Calu3 (cell line): ENCODE data around the gene MEF2C. TPM values are rescaled to one million over a fixed set of nuclear protein-coding genes. Genes with fewer than 3 reads are reported as not detected.
A peak's percentile ranks its signal among the peaks of the same experiment; 100 is the strongest.

Experiments used
- BruUV-seq: library from RNA; stranded (reverse); fragments of 400-500 nt; replicated peaks from 2 replicates; lab custom pipeline; 2021; lab: Mats Ljungman, UMichigan
- CTCF ChIA-PET: fragments of 300-600 bp; sonication (Branson Sonifier 250); formaldehyde crosslinking; loops from one replicate; lab custom pipeline; 2022; ENCODE audit warnings: antibody characterized with exemption; lab: Charles Lee
- DNase-seq: peaks from one replicate; pipeline ENCODE4 v3.0.0; 2022
- H3K27ac Mint-ChIP-seq: one replicate; pipeline ENCODE4 v1.8.0; 2022; ENCODE audit warnings: mixed read lengths; ENCODE audit not compliant: unreplicated experiment
- H3K27me3 Mint-ChIP-seq: one replicate; pipeline ENCODE4 v1.8.0; 2022; ENCODE audit warnings: mixed read lengths; ENCODE audit not compliant: unreplicated experiment
- H3K36me3 Mint-ChIP-seq: one replicate; pipeline ENCODE4 v1.8.0; 2022; ENCODE audit warnings: mild to moderate bottlenecking, moderate library complexity, mixed read lengths; ENCODE audit not compliant: insufficient read depth, unreplicated experiment
- H3K4me1 Mint-ChIP-seq: one replicate; pipeline ENCODE4 v1.8.0; 2022; ENCODE audit warnings: mild to moderate bottlenecking, low read depth, mixed read lengths; ENCODE audit not compliant: unreplicated experiment
- H3K4me3 Mint-ChIP-seq: one replicate; pipeline ENCODE4 v1.8.0; 2022; ENCODE audit warnings: mild to moderate bottlenecking, low read depth, moderate library complexity, mixed read lengths; ENCODE audit not compliant: unreplicated experiment
- H3K9me3 Mint-ChIP-seq: one replicate; pipeline ENCODE4 v1.8.0; 2022; ENCODE audit warnings: low read depth, mixed read lengths; ENCODE audit not compliant: unreplicated experiment
- intact Hi-C: fragments of 100-400 bp; cut with micrococcal nuclease; formaldehyde crosslinking; loops from one replicate; pipeline ENCODE4 v1.10.0; 2022; ENCODE audit not compliant: unreplicated experiment
- total RNA-seq: library from RNA; stranded (reverse); gene quantifications from 2 replicates; pipeline ENCODE4 v1.2.3, GENCODE V29; 2022
- TF ChIP-seq, protein P1 (sequence below): fragments of 200-600 bp; IDR thresholded peaks from one replicate; pipeline ENCODE4 v1.8.0; 2022; ENCODE audit warnings: antibody characterized with exemption; ENCODE audit not compliant: unreplicated experiment

The MEF2C gene
- total RNA-seq, 1 experiment from 2014 or later, result 6.1 TPM

DNA sequence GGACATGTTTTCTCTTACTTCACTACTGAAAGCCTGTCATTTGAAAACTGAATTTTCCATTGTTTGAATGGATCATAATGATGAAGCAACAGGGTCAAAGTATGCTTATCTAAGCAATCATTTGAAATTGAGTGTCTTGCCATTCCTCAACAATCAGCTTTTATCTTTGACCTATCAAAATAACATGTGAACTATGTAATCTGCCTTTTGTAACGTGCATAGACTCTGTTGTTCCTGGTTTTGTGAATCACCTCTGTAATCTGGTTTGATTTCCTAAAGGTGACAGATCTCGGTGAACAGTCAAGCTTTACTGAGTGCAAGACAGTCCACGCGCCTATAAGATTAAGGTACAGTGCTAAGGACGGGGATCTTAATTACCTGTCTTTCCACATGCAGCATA is 3.3 kb downstream of the MEF2C start:
- DNase-seq, result no peak
- CTCF ChIA-PET, result no interaction called here
- Mint-ChIP-seq H3K27me3 (no peaks in the 10 kb centered on the region), H3K27ac (no peak overlapping the region), H3K4me3 (no peak overlapping the region), H3K9me3 (no peaks in the 10 kb centered on the region), H3K36me3 (peaks cover 25% of the 10 kb centered on the region), H3K4me1 (peaks cover 9% of the 10 kb centered on the region)
- no TSS peak for BruUV-seq
- intact Hi-C loops, result loop anchor here (2.0 to 10.0 kb wide), 3 partner anchors 95 to 365 kb away; no protein-coding TSS in a partner anchor
- TF ChIP-seq, protein P1, sequence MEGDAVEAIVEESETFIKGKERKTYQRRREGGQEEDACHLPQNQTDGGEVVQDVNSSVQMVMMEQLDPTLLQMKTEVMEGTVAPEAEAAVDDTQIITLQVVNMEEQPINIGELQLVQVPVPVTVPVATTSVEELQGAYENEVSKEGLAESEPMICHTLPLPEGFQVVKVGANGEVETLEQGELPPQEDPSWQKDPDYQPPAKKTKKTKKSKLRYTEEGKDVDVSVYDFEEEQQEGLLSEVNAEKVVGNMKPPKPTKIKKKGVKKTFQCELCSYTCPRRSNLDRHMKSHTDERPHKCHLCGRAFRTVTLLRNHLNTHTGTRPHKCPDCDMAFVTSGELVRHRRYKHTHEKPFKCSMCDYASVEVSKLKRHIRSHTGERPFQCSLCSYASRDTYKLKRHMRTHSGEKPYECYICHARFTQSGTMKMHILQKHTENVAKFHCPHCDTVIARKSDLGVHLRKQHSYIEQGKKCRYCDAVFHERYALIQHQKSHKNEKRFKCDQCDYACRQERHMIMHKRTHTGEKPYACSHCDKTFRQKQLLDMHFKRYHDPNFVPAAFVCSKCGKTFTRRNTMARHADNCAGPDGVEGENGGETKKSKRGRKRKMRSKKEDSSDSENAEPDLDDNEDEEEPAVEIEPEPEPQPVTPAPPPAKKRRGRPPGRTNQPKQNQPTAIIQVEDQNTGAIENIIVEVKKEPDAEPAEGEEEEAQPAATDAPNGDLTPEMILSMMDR, result no peak

DNA sequence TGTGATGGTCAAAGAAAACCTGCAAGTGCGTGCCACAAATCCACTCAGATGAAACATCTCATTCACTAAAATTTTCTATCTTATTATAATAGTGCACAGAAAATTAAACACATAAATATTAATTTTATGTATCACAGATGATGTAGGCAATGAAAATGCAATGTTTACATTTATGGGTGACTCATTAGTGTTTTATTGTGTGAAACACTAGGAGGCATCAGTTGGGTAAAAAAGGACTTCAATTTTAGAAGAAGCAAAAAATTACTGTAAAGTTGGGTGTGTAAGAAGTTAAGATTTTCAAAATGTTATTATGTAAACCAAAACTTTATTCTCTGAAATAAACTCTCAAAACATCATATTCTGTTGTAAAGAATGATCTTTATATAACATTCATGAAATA is 4.0 kb downstream of the MEF2C start:
- Mint-ChIP-seq H3K4me3 (no peak overlapping the region), H3K36me3 (peaks cover 18% of the 10 kb centered on the region), H3K27me3 (no peaks in the 10 kb centered on the region), H3K9me3 (no peaks in the 10 kb centered on the region), H3K4me1 (peaks cover 9% of the 10 kb centered on the region), H3K27ac (no peak overlapping the region)
- no TSS peak for BruUV-seq
- TF ChIP-seq, protein P1, result no peak
- CTCF ChIA-PET, result no interaction called here
- DNase-seq, result no peak
- intact Hi-C loops, result loop anchor here (2.0 kb wide), 1 partner anchor 94 kb away; no protein-coding TSS in a partner anchor

DNA sequence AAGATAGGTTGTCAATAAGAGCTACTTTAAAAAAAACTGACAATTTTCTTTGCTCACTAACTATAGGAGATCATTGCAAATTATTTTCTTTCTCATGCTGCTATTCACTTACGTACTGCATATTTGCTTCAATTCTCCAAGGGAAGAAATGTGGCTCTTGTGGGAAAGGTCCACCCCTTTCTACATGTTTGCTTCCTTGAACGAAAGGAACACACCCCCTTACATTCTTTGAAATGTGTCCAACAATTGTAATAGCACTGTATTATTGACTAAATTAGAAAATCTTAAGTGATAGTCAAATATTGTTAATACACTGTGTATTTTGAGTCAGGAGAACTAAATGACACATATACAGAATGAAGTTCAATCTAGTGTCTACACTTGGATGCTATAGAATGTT is 5.2 kb downstream of the MEF2C start:
- BruUV-seq, result no TSS peak
- Mint-ChIP-seq H3K9me3 (no peaks in the 10 kb centered on the region), H3K4me3 (no peak overlapping the region), H3K27me3 (no peaks in the 10 kb centered on the region), H3K27ac (peak overlapping the region; percentile 27), H3K36me3 (peaks cover 6% of the 10 kb centered on the region), H3K4me1 (peaks cover 9% of the 10 kb centered on the region)
- intact Hi-C loops, result loop anchor here (2.0 kb wide), 1 partner anchor 93 kb away; no protein-coding TSS in a partner anchor
- no peak for DNase-seq
- CTCF ChIA-PET, result no interaction called here
- TF ChIP-seq, protein P1, result no peak

DNA sequence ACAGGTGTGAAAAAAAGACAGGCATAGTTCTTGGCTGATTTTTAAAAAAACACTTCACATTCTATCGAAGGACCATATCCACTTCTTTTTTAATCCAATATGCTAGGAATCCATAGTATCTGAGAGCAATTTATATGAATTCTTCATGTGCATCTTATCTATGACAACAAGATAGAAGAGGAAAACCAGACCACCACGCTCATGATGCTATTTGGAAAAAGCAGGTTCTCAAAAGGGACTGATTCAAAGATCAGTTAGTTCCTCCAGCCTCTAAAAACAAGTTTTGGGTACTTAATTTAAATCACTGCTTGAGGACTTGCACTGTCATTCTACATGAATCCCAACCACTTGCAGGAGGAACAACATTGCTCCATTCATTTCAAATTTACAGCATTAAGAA is 6.3 kb downstream of the MEF2C start:
- H3K27me3 Mint-ChIP-seq, result no peaks in the 10 kb centered on the region
- TF ChIP-seq, protein P1, result no peak
- H3K4me3 Mint-ChIP-seq, result no peak overlapping the region
- no peaks in the 10 kb centered on the region for H3K9me3 Mint-ChIP-seq
- BruUV-seq, result no TSS peak
- H3K4me1 Mint-ChIP-seq, result peaks cover 9% of the 10 kb centered on the region
- intact Hi-C loops, result no loop called here
- DNase-seq, result no peak
- CTCF ChIA-PET, result no interaction called here
- H3K27ac Mint-ChIP-seq, result no peak overlapping the region
- no peaks in the 10 kb centered on the region for H3K36me3 Mint-ChIP-seq
